ENCODE data around the gene ZNF837. TPM values are rescaled to one million over a fixed set of nuclear protein-coding genes. Genes with fewer than 3 reads are reported as not detected.

Gene ZNF837
- total and polyA plus RNA-seq, 2 of the 13 experiments (the other 11 are each of a cell fraction or from before 2014, with no cell fraction given), result 0.29 to 1.3 TPM

DNA sequence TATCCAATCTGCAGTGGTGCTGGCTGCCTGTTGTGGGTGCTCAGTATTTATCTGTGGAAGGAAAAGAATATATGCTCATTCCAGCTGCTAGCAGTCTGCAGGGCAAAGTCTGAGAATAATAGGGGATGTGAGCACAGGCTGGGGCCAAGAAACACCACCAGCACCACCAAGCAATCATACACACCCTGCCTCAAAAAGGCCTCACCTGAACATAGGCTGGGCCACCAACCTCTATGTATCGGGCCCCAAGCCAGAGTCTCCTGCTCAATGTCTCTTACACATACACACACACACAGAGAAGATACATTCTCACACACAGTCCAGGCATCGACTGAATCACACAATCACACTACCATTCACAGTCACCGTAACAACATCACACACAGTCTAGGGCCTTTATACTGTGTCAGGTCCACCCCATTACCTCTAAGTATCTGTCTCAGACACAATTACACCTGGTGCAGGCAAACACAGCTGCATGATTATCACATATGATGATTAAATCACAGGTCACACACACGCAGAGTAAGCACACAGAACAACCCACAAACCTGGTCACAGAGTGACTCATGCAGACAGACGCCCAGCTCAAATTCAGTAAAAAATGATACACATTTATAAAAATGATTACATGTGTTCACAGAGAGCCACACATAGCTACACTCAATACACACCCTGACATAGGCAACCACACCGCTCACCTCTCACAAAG is 55.4 kb downstream of the ZNF837 start:
- DNase-seq (ENCODE audit: low spot score), result no peak
- in situ Hi-C loops (cut with HindIII; ENCODE audit: extremely low pct_ligation_motif_present, low pct_unique_long_range_greater_than_20kb) (no loop called here), intact Hi-C loops (cut with micrococcal nuclease; ENCODE audit: unreplicated experiment) (loop anchor here (2.0 to 5.0 kb wide), 5 partner anchors 47 to 192 kb away; partner anchors contain the start of genes ZBTB45, ZNF274, ZNF324 and ZNF584)
- ChIA-PET CTCF (ENCODE audit: low intra/inter-chr PET ratio, low total read pairs) (no interaction called here), POLR2A (interaction anchor here (0.6 to 2.1 kb wide), 6 partner anchors 21 to 225 kb away, joined by 3 to 22 read pairs (median 6); partner anchors contain the start of genes ERVK3-1, ZBTB45, ZNF274 and ZNF497)
- Histone ChIP-seq H3K9me3 (ENCODE audit: low read length) (no peaks in the 10 kb centered on the region), H3K79me2 (ENCODE audit: insufficient read depth, low read length) (peaks cover 22% of the 10 kb centered on the region), H3K9ac (ENCODE audit: insufficient read depth, low read depth, low read length) (peak overlapping the region; percentile 85), H3K4me3 (replicated peaks in 1 of 3; ENCODE audit: insufficient read depth in 1 of 3, low read depth in 2 of 3, low read length in 3 of 3) (peak overlapping the region; percentile 83 to 95 (median 89)), H3K27ac (ENCODE audit: extremely low read length, insufficient read depth, low read length) (no peak overlapping the region), H3K4me2 (ENCODE audit: low read depth, low read length) (peak overlapping the region; percentile 91), H3K4me1 (ENCODE audit: insufficient read depth, low read length) (peaks cover 39% of the 10 kb centered on the region), H3K36me3 (replicated peaks in 1 of 2; ENCODE audit: control insufficient read depth in 1 of 2, insufficient read depth in 2 of 2, low read length in 2 of 2) (no peaks in the 10 kb centered on the region), H2AFZ (ENCODE audit: low read length) (no peak overlapping the region), H4K20me1 (ENCODE audit: insufficient read depth, low read length) (no peaks in the 10 kb centered on the region), H3K27me3 (ENCODE audit: control insufficient read depth in 1 of 2, insufficient read depth in 2 of 2, low read length in 2 of 2) (no peaks in the 10 kb centered on the region; a peak in 1 of 5 replicates)
- ATAC-seq, result no peak
- BruUV-seq (replicated peaks), result no TSS peak
- WGBS (ENCODE audit: low lambda C conversion rate), result 57% methylated on average over 6 of the region's 6 CpGs
- no peak for TF ChIP-seq ELF4 (CRISPR knock-in tag; IDR thresholded peaks at IDR 0.05; ENCODE audit: borderline replicate concordance)
- FAIRE-seq, result no peak

DNA sequence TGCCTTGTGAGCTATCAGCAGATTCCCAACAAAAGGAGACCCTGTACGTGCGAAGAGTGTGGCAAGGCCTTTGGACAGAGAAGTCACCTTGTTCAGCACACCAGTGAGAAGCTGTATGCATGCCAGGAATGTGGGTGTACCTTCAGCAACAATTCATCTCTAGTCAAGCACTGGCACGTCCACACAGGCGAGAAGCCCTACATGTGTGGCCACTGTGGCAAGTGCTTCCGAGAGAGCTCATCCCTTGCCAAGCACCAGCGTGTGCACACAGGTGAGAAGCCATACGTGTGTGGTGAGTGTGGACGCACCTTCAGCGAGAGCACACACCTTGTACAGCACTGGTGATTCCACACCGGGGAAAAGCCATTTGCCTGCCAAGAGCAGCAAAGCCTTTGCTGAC is 61.6 kb downstream of the ZNF837 start:
- Histone ChIP-seq H3K79me2 (ENCODE audit: insufficient read depth, low read length) (no peaks in the 10 kb centered on the region), H3K9me3 (ENCODE audit: low read length) (no peaks in the 10 kb centered on the region), H4K20me1 (ENCODE audit: insufficient read depth, low read length) (no peaks in the 10 kb centered on the region), H3K4me1 (ENCODE audit: insufficient read depth, low read length) (no peaks in the 10 kb centered on the region), H3K4me2 (ENCODE audit: low read depth, low read length) (no peak overlapping the region), H3K27me3 (ENCODE audit: control insufficient read depth in 1 of 2, insufficient read depth in 2 of 2, low read length in 2 of 2) (no peaks in the 10 kb centered on the region), H3K27ac (ENCODE audit: extremely low read length, insufficient read depth, low read length) (no peak overlapping the region), H3K36me3 (replicated peaks in 1 of 2; ENCODE audit: control insufficient read depth in 1 of 2, insufficient read depth in 2 of 2, low read length in 2 of 2) (peaks cover 0 to 9% of the 10 kb centered on the region in 2 experiments; a peak in 2 of 5 replicates), H2AFZ (ENCODE audit: low read length) (no peak overlapping the region), H3K9ac (ENCODE audit: insufficient read depth, low read depth, low read length) (no peak overlapping the region), H3K4me3 (replicated peaks in 1 of 3; ENCODE audit: insufficient read depth in 1 of 3, low read depth in 2 of 3, low read length in 3 of 3) (no peak overlapping the region)
- BruUV-seq (replicated peaks), result no TSS peak
- in situ Hi-C loops (cut with HindIII; ENCODE audit: extremely low pct_ligation_motif_present, low pct_unique_long_range_greater_than_20kb) (no loop called here), intact Hi-C loops (cut with micrococcal nuclease; ENCODE audit: unreplicated experiment) (no loop called here)
- 92% methylated on average over 6 of the region's 10 CpGs for WGBS (ENCODE audit: low lambda C conversion rate)
- DNase-seq (ENCODE audit: low spot score), result no peak
- FAIRE-seq, result no peak
- TF ChIP-seq POLR2AphosphoS2 (IDR thresholded peaks at IDR 0.05; ENCODE audit: low read depth, low read length) (no peak), GFI1 (CRISPR knock-in tag; IDR thresholded peaks at IDR 0.05; ENCODE audit: borderline replicate concordance) (no peak), AGO2 (optimal IDR thresholded peaks at IDR 0.05; ENCODE audit: low read depth, low read length) (peak; percentile 18), ZFP37 (CRISPR knock-in tag; IDR thresholded peaks at IDR 0.05; ENCODE audit: borderline replicate concordance) (no peak)
- TF ChIP-seq, protein P1, sequence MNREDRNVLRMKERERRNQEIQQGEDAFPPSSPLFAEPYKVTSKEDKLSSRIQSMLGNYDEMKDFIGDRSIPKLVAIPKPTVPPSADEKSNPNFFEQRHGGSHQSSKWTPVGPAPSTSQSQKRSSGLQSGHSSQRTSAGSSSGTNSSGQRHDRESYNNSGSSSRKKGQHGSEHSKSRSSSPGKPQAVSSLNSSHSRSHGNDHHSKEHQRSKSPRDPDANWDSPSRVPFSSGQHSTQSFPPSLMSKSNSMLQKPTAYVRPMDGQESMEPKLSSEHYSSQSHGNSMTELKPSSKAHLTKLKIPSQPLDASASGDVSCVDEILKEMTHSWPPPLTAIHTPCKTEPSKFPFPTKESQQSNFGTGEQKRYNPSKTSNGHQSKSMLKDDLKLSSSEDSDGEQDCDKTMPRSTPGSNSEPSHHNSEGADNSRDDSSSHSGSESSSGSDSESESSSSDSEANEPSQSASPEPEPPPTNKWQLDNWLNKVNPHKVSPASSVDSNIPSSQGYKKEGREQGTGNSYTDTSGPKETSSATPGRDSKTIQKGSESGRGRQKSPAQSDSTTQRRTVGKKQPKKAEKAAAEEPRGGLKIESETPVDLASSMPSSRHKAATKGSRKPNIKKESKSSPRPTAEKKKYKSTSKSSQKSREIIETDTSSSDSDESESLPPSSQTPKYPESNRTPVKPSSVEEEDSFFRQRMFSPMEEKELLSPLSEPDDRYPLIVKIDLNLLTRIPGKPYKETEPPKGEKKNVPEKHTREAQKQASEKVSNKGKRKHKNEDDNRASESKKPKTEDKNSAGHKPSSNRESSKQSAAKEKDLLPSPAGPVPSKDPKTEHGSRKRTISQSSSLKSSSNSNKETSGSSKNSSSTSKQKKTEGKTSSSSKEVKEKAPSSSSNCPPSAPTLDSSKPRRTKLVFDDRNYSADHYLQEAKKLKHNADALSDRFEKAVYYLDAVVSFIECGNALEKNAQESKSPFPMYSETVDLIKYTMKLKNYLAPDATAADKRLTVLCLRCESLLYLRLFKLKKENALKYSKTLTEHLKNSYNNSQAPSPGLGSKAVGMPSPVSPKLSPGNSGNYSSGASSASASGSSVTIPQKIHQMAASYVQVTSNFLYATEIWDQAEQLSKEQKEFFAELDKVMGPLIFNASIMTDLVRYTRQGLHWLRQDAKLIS (CRISPR knock-in tag; IDR thresholded peaks at IDR 0.05), result no peak
- no peak for ATAC-seq
- CTCF ChIA-PET (ENCODE audit: low intra/inter-chr PET ratio, low total read pairs), result no interaction called here
- POLR2A ChIA-PET, result no interaction called here
